B cell (primary cell): Measurements from ENCODE around the gene SNRPE.

Experiments
- CTCF ChIP-seq: fragments of 200-600 bp; IDR thresholded peaks from one replicate; pipeline ENCODE4 v1.8.0; 2022; ENCODE audit warnings: antibody characterized with exemption, mild to moderate bottlenecking
- EZH2 ChIP-seq: IDR thresholded peaks from 2 replicates; pipeline ENCODE4 v1.6.1; 2012; ENCODE audit warnings: borderline replicate concordance, low read depth, mild to moderate bottlenecking, moderate library complexity, low read length; ENCODE audit not compliant: insufficient read depth, poor library complexity, severe bottlenecking

- TF ChIP-seq CTCF: peak; percentile 61
- TF ChIP-seq EZH2: no peak
Observed at GRCh38 chr1:203871114-203871880, 9.9 kb downstream of the SNRPE start.
